Fibroblast of lung (primary cell): Measurements from ENCODE around the gene C14orf119. TPM values are rescaled to one million over a fixed set of nuclear protein-coding genes. Genes with fewer than 3 reads are reported as not detected.

Experiments used
- DNase-seq, 2 donors: peaks; one replicate each; pipeline versions ENCODE4 v3.0.0 to v3.0.0-alpha.2; 2010; ENCODE audit warnings: low read depth in 2 of 2
- H2AFZ ChIP-seq: 2 replicates; pipeline ENCODE4 v1.5.1; 2012; ENCODE audit warnings: low read length, control low read depth, inconsistent platforms
- H3K27ac ChIP-seq: 2 replicates; pipeline ENCODE4 v1.5.1; 2011; ENCODE audit warnings: low read length, control low read depth; ENCODE audit not compliant: insufficient read depth
- H3K27me3 ChIP-seq: 2 replicates; pipeline ENCODE4 v1.5.1; 2011; ENCODE audit warnings: mild to moderate bottlenecking, low read length; ENCODE audit not compliant: control insufficient read depth, insufficient read depth
- H3K36me3 ChIP-seq: 2 replicates; pipeline ENCODE4 v1.5.1; 2011; ENCODE audit warnings: low read length; ENCODE audit not compliant: control insufficient read depth, insufficient read depth
- H3K4me1 ChIP-seq: 2 replicates; pipeline ENCODE4 v1.5.1; 2011; ENCODE audit warnings: low read length; ENCODE audit not compliant: control insufficient read depth, insufficient read depth; ENCODE audit errors: extremely low read depth
- H3K4me2 ChIP-seq: 2 replicates; pipeline ENCODE4 v1.5.1; 2011; ENCODE audit warnings: low read length, control low read depth; ENCODE audit not compliant: insufficient read depth; ENCODE audit errors: extremely low read depth
- H3K4me3 ChIP-seq, 4 experiments: fragments of 200-600 bp in 1 of 4; sonication (generic) in 1 of 4; replicated peaks in 1 of 4; 2 replicates each; pipeline ENCODE4 v1.5.1; 2011 to 2016; ENCODE audit warnings: low read length in 4 of 4, low read depth in 3 of 4, mild to moderate bottlenecking in 3 of 4, control low read depth in 2 of 4, inconsistent platforms in 1 of 4, mixed read lengths in 1 of 4; ENCODE audit not compliant: insufficient read depth in 1 of 4; ENCODE audit errors: control extremely low read depth in 1 of 4
- H3K79me2 ChIP-seq: 2 replicates; pipeline ENCODE4 v1.5.1; 2012; ENCODE audit warnings: mild to moderate bottlenecking, low read length, inconsistent platforms; ENCODE audit not compliant: control insufficient read depth, insufficient read depth
- H3K9ac ChIP-seq: 2 replicates; pipeline ENCODE4 v1.5.1; 2011; ENCODE audit warnings: mild to moderate bottlenecking, low read length, control low read depth; ENCODE audit not compliant: insufficient read depth
- H3K9me3 ChIP-seq: 2 replicates; pipeline ENCODE4 v1.5.1; 2012; ENCODE audit warnings: low read depth, low read length; ENCODE audit not compliant: control insufficient read depth, insufficient read depth
- H4K20me1 ChIP-seq: 2 replicates; pipeline ENCODE4 v1.5.1; 2011; ENCODE audit warnings: low read length; ENCODE audit not compliant: control insufficient read depth, insufficient read depth; ENCODE audit errors: extremely low read depth
- CTCF ChIP-seq, 2 donors: IDR thresholded peaks in 1 of 2; conservative IDR thresholded peaks in 1 of 2; 1 replicate in 1 of 2; 2 replicates in 1 of 2; pipeline ENCODE4 v1.5.1; 2011 to 2012; ENCODE audit warnings: low read length in 2 of 2, control low read depth in 1 of 2, inconsistent platforms in 1 of 2, low read depth in 1 of 2, mild to moderate bottlenecking in 1 of 2
- EZH2 ChIP-seq: IDR thresholded peaks from 2 replicates; pipeline ENCODE4 v1.5.1; 2012; ENCODE audit warnings: low read length, control low read depth, mild to moderate bottlenecking; ENCODE audit errors: missing control alignments
- polyA plus RNA-seq, 2 donors: library from polyadenylated mRNA; depleted of rRNA in 1 of 2; stranded (reverse) in 1 of 2; unstranded in 1 of 2; fragments of >200 nt; gene quantifications; 2 replicates each; pipeline ENCODE4 v1.2.1, GENCODE V29; 2011 to 2012; ENCODE audit warnings: missing spikeins in 1 of 2
- total RNA-seq: library from RNA; depleted of rRNA; stranded (reverse); fragments of >200 nt; gene quantifications from 2 replicates; pipeline ENCODE4 v1.2.1, GENCODE V29; 2014

C14orf119 gene
- total and polyA plus RNA-seq, 2 donors (not counting 1 experiment from before 2014, with no cell fraction given) = 55.0 to 115 TPM

- H4K20me1 ChIP-seq = no peaks in the 10 kb centered on the region
- H3K4me2 ChIP-seq = no peak overlapping the region
- H3K4me3 ChIP-seq = no peak overlapping the region
- H3K36me3 ChIP-seq = peaks cover 2% of the 10 kb centered on the region
- H2AFZ ChIP-seq = no peak overlapping the region
- H3K27me3 ChIP-seq = no peaks in the 10 kb centered on the region
- no peak overlapping the region for H3K9ac ChIP-seq
- H3K9me3 ChIP-seq = no peaks in the 10 kb centered on the region
- no peak for TF ChIP-seq EZH2
- TF ChIP-seq CTCF (conservative IDR thresholded peaks at IDR 0.05 in 1 of 2, IDR thresholded peaks at IDR 0.05 in 1 of 2; ENCODE audit: low read depth in 1 of 2, low read length in 2 of 2) = no peak
- DNase-seq = no peak
- no peak overlapping the region for H3K27ac ChIP-seq
- H3K79me2 ChIP-seq = no peaks in the 10 kb centered on the region
- no peaks in the 10 kb centered on the region for H3K4me1 ChIP-seq
Observed at GRCh38 chr14:23047751-23048693, 47.3 kb upstream of the C14orf119 start.

GRCh38 chr14:23049011-23049410 lies 46.3 kb upstream of the C14orf119 start:
- Histone ChIP-seq H3K36me3 (peaks cover 5% of the 10 kb centered on the region), H3K4me2 (no peak overlapping the region), H3K27me3 (no peaks in the 10 kb centered on the region), H4K20me1 (no peaks in the 10 kb centered on the region), H3K9me3 (no peaks in the 10 kb centered on the region), H3K27ac (no peak overlapping the region), H3K4me3 (no peak overlapping the region), H2AFZ (no peak overlapping the region), H3K79me2 (no peaks in the 10 kb centered on the region), H3K9ac (no peak overlapping the region), H3K4me1 (no peaks in the 10 kb centered on the region)
- TF ChIP-seq EZH2 (no peak), CTCF (conservative IDR thresholded peaks at IDR 0.05 in 1 of 2, IDR thresholded peaks at IDR 0.05 in 1 of 2; ENCODE audit: low read depth in 1 of 2, low read length in 2 of 2) (no peak)
- no peak for DNase-seq

GRCh38 chr14:23051141-23052057 lies 43.9 kb upstream of the C14orf119 start:
- no peaks in the 10 kb centered on the region for H3K9me3 ChIP-seq
- H3K79me2 ChIP-seq = no peaks in the 10 kb centered on the region
- no peak for DNase-seq
- no peak overlapping the region for H3K4me3 ChIP-seq
- H4K20me1 ChIP-seq = no peaks in the 10 kb centered on the region
- H3K4me2 ChIP-seq = no peak overlapping the region
- no peak overlapping the region for H3K27ac ChIP-seq
- no peak for TF ChIP-seq CTCF (conservative IDR thresholded peaks at IDR 0.05 in 1 of 2, IDR thresholded peaks at IDR 0.05 in 1 of 2; ENCODE audit: low read depth in 1 of 2, low read length in 2 of 2)
- no peak for TF ChIP-seq EZH2
- H3K36me3 ChIP-seq = peaks cover 6% of the 10 kb centered on the region
- no peak overlapping the region for H2AFZ ChIP-seq
- peaks cover 4% of the 10 kb centered on the region for H3K4me1 ChIP-seq
- no peak overlapping the region for H3K9ac ChIP-seq
- H3K27me3 ChIP-seq = no peaks in the 10 kb centered on the region
